Ishikawa (cell line): ENCODE measurements around the gene INMT.

ENCODE experiments used
- CEBPB ChIP-seq: IDR thresholded peaks from 2 replicates; pipeline ENCODE4 v1.6.1; 2012
- CREB1 ChIP-seq: IDR thresholded peaks from 2 replicates; pipeline ENCODE4 v1.6.1; 2012; ENCODE audit warnings: low read depth
- EGR1 ChIP-seq: IDR thresholded peaks from 2 replicates; pipeline ENCODE4 v1.6.1; 2012
- EP300 ChIP-seq: IDR thresholded peaks from 2 replicates; pipeline ENCODE4 v1.6.1; 2012; ENCODE audit warnings: borderline replicate concordance
- FOXM1 ChIP-seq: IDR thresholded peaks from 2 replicates; pipeline ENCODE4 v1.6.1; 2012; ENCODE audit warnings: low read depth, borderline replicate concordance
- MAX ChIP-seq: IDR thresholded peaks from 2 replicates; pipeline ENCODE4 v1.6.1; 2012
- NFIC ChIP-seq: IDR thresholded peaks from 2 replicates; pipeline ENCODE4 v1.6.1; 2012
- RAD21 ChIP-seq: IDR thresholded peaks from 2 replicates; pipeline ENCODE4 v1.6.1; 2012; ENCODE audit warnings: low read depth
- TAF1 ChIP-seq: IDR thresholded peaks from 2 replicates; pipeline ENCODE4 v1.6.1; 2012; ENCODE audit warnings: low read depth, mild to moderate bottlenecking
- YY1 ChIP-seq: IDR thresholded peaks from 2 replicates; pipeline ENCODE4 v1.6.1; 2012; ENCODE audit warnings: low read depth
- TF ChIP-seq, protein P1 (sequence below): IDR thresholded peaks from 2 replicates; pipeline ENCODE4 v1.6.1; 2012

DNA sequence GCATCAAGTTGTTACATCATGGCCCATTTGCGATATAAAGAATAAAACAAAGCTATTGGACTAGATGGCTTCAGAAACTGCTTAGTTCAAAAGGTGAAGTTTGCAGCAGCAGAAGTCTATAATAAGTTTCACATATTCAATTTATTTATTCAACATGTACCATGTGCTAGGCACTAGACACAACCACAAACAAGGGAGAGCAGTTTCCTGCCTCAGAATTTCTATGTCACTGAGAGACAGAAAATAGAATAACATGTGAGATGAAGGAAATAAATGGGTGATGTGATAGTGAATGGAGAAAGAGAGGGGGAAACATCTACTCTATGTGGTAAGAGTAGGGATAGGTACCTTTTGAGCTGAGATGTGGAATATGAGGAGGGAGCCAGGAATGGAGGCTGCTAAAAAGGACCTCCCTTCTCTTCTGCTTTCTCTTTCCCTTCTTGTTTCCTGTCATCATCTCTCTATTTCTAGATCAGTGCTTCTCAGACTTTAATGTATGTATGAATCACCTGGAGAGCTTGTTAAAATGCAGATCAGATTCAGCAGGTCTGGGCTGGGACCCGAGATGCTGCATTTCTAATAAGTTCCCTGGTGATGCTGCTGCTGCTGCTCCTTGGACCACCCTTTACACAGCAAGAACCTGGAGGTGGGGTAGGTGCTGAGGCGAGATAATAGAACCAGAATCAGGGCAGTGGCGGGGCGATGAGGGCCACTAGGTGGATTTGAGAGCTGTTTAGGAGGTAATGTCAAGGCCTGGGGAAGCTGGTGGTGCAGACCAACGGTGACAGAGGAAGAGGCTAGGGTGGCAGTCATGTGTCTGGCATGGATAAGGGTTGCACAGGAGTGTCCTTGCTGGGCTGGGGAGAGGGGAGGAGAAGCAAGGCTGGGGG lies 13.7 kb upstream of the INMT start:
- no peak for TF ChIP-seq EP300
- no peak for TF ChIP-seq TAF1
- no peak for TF ChIP-seq CREB1
- TF ChIP-seq MAX: no peak
- TF ChIP-seq EGR1: no peak
- TF ChIP-seq YY1: no peak
- TF ChIP-seq, protein P1, sequence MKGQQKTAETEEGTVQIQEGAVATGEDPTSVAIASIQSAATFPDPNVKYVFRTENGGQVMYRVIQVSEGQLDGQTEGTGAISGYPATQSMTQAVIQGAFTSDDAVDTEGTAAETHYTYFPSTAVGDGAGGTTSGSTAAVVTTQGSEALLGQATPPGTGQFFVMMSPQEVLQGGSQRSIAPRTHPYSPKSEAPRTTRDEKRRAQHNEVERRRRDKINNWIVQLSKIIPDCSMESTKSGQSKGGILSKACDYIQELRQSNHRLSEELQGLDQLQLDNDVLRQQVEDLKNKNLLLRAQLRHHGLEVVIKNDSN: no peak
- TF ChIP-seq CEBPB: no peak
- TF ChIP-seq FOXM1: no peak
- TF ChIP-seq NFIC: no peak
- no peak for TF ChIP-seq RAD21
